ENCODE results near the gene SLC22A8. TPM values are rescaled to one million over a fixed set of nuclear protein-coding genes. Genes with fewer than 3 reads are reported as not detected.
"Not testable (repeated sequence)": the region's sequence is repeated elsewhere in the genome, so short reads cannot be mapped to it uniquely, and the experiment has no call there.

SLC22A8 gene
- polyA plus RNA-seq (ENCODE audit: insufficient read length in 4 of 4), result 10 to 100 TPM in 3 of 4 donors, under 1 TPM in 1; 0.59 to 51.1 (median 32.8) TPM

DNA sequence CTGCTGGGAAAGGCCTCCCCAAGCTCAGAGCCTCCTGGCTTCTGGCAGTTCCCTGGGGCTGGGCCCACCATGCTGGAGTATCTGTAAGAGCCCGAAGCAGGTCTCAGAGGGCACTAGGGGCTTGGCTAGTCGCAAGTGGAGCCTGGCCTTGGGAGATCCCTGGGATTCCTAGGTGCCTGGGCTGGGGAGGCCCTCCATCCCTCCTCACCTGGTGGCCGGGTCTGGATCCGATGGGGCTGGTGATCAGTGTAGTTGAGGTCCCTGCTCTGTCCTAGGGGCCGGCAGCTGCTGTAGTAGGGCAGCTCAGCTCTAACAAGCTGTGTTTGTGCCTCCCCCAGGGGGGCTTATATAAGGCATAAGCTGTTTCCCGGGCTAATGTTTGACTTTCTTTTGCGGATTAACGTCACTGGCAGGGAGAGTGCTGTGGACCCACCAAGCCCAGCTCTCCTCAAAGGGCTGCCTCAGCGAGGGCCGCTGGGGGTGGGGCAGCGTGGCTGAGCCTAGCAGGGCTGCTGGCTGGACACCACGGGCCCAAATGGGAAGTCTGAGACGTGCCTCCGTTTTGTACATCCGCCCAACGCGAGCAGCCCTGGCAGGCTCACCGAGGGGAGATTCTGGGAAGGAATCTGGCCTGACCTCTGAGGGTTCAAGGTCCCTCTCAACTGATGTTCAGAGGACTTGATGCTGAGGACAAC is at the start of gene SLC22A8:
SLC22A8 (minus strand) TSS at position 321 of the 695 bp plus-strand sequence. CDS start 883 bp downstream, outside the sequence.
- DNase-seq (ENCODE audit: low read depth in 4 of 4, low spot score in 3 of 4), result no peak

GRCh38 chr11:63046203-63046602 is 30.6 kb upstream of the SLC22A8 start:
- DNase-seq (ENCODE audit: low read depth in 4 of 4, low spot score in 3 of 4), result not testable (repeated sequence)

- no peak for DNase-seq (ENCODE audit: low read depth in 4 of 4, low spot score in 3 of 4)
These were observed 27.0 kb upstream of the SLC22A8 start for GRCh38 chr11:63042596-63042995.

DNA sequence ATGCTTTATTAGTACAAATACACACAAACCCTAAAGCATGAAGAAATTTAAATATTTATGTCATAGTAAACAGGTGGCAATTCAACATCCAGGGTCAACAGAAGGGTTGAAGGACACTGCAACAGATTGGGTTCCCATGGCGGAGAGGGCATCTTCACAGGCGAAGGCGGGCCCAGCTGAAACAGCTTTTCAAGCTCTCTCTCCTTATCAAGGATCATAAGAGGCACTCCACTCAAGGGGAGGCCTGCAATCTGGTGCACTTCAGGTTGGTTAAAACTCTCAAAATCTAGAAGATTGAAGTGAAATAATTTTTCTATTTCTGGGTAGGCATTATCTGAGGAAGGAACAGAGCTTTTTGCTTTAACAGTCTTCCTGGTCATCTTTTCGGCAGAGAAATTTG is 16.8 kb upstream of the SLC22A8 start:
- no peak for DNase-seq (ENCODE audit: low read depth in 4 of 4, low spot score in 3 of 4)

DNA sequence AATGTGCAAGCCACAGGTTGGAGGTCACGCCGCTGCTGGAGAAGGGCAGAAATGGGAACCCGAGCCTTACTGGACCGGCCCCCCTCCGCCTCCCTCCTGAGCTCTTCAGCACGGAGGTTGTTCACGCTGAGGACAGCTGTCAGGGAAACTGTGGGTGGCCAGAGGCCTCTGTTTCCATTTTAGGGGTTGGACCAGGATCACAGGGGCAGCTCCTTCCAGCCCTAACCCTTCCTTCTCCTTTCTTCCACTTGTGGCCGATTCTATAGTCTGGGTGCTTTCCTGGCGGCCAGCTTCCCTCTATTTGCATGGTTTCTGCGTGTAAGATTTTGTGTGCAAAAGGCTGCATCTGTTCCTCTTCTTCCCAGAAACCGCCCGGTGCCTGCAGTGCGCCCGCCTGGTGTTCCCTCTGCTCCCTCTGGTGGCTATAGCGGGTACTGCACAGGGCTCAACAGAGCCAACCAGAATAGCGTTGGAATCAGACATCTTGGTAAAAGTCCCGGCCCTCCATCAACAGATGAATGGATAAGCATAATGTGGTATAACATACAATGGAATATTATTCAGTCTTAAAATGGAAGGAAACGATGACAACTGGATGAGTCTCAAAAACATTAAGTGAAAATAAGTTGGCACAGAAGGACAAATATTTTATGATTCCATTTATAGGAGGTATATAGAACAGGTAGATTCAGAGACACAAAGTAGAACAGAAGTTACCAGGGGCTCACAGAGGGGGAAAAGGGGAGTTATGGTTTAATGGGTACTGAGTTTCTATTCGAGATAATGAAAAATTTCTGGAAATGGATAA is 8.4 kb upstream of the SLC22A8 start:
- peak; percentile 36 to 70 (median 60) for DNase-seq (ENCODE audit: low read depth in 4 of 4, low spot score in 3 of 4)

- DNase-seq (ENCODE audit: low read depth in 4 of 4, low spot score in 3 of 4), result no peak
These were observed 7.7 kb upstream of the SLC22A8 start for GRCh38 chr11:63023222-63023814.

DNA sequence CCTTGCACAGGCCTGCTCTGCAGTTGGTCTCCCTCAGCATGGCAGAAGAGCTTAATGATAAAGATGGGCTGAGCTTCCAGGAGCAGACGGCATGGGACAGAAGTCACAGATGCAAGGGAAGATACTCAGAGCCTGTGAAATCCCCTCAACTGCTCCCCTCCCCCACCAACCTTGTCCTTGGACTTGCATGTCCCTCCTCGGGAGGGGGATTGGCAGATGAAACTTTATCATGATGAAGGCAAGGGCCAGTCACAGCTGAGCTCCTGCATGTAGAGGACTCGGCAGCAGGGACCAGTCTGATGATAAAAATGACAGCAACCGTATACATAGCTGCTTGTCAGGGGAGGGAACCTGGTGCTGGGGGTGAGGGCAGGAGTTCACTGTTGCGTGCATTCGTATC is 6.8 kb upstream of the SLC22A8 start:
- DNase-seq (ENCODE audit: low read depth in 4 of 4, low spot score in 3 of 4), result no peak

- no peak for DNase-seq (ENCODE audit: low read depth in 4 of 4, low spot score in 3 of 4)
These were observed 5.1 kb upstream of the SLC22A8 start for GRCh38 chr11:63020671-63021291.

GRCh38 chr11:63019506-63019905 is 3.9 kb upstream of the SLC22A8 start:
- no peak for DNase-seq (ENCODE audit: low read depth in 4 of 4, low spot score in 3 of 4)

DNA sequence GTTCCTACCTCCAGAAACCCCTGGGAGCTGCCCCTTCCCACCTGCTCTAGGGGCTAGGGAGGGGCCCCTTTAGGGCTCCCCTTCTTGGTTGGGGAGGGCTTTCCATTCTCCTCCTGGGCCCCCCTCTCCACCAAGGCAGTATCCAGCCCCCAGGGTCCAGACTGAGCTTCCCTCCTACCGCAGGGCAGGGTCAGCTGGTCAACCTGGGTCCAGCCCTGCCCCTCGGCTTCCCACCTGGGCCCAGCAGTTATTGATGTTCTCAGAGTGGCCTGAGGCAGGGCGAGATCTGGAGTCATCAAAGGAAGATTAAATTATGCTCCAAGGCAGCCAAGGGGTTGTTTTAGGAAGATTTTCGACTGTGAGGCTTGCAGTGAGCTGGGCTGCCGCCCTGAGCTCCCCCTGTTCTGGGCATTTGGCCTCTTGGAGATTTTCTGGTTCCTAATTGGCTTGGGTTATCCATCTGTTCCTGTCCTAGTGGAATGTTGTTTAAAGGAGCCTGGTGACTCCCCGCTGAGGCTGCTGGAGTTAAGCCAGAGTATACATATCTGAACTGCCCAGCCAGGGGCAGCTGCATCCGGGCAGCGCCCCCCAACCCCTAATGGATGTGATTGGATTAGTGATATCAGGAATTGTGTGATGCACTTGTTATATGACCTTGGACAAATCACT is 1.8 kb upstream of the SLC22A8 start:
- no peak for DNase-seq (ENCODE audit: low read depth in 4 of 4, low spot score in 3 of 4)

DNA sequence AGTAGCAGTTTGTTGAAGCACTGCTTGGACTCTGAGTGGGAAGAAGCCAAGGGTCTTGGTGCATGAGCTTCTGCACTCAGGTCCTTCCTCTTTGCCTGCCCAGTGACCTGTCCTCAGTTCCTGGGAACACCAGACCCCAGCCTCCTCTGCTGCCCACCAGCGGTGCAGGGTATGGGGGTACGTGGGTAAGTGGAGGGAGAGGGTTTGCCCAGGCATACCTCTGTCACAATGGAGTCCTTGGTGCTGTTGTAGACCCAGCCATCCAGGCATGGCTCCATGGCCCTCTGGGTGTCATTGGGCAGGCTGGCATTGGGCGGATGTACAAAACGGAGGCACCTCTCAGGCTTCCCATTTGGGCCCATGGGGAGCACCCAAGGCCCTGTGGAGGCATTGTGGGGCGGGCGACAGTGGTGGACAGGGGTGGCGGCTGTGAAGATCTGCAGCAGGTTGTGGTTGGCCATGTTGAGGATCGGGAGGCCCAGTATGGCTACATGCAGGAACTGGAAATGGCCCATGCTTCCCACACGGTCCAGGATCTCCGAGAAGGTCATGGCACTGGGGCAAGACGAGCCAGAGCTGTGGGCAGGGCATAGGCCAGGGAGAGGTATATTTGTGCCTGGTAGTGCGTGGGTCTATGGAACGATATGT is 1.1 kb downstream of the SLC22A8 start:
- DNase-seq (ENCODE audit: low read depth in 4 of 4, low spot score in 3 of 4), result no peak

DNA sequence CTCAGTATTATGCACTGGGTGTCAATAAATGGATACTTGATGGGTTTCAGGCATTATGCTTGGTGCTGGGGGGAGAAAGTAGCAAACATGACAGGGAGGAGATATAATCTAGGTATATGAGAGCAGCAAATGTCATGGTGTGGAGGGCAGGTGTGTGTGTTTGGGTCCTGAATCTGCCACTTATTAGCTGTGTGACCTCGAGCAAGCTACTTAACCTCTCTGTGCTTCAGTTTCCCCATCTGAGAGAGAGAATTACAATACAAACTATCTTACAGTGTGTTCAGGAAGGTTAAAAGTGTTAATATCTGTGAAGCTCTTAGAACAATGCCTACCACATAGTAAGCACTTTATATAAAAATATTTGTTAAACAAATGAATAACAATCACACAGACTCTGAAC is 2.8 kb downstream of the SLC22A8 start:
- DNase-seq (ENCODE audit: low read depth in 4 of 4, low spot score in 3 of 4), result no peak

DNA sequence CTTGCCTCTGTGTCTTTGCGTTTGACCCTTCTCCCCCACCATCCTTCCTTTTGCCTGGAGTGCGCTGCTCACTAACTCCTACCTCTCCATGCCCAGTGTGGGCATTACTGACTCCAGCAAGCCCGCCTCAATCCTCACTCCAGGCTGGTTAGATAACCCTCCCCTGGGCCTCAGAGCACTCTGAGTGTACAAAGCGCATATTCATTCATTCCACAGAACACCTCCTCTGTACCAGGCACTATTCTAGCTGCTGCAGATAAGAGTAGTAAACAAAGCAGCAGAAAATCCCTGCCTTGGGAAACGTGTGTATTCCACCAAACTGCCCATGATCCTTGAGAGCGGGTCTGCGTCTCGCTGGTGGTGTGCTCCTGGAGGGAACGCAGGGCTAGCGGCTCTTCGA is 3.2 kb downstream of the SLC22A8 start:
- no peak for DNase-seq (ENCODE audit: low read depth in 4 of 4, low spot score in 3 of 4)

DNA sequence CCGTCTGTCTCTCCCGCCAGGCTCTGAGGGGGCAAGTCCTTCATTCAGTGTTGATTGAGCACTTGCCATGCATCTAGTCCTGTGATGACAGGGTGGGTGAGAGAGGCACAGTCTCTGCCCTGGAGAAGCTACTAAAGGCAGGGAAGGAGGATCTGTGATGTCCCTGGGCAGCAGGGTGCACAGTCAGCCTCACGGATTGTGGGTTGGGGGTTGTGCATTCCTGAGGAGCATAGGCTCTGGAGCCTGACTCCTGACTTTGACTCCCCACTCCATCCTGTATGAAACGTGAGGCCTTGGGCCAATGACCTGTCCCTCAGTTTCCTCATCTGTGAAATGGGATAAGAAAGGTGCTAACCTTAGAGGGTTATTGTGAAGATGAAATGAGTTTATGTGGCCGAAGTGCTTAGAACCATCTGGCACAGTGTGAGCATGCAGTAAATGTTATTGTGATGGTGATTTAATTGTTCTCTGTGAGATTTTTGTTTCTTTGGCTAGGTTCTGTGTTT is 4.7 kb downstream of the SLC22A8 start:
- DNase-seq (ENCODE audit: low read depth in 4 of 4, low spot score in 3 of 4), result no peak

- DNase-seq (ENCODE audit: low read depth in 4 of 4, low spot score in 3 of 4), result no peak
These were observed 7.7 kb downstream of the SLC22A8 start for GRCh38 chr11:63007920-63008319.

DNA sequence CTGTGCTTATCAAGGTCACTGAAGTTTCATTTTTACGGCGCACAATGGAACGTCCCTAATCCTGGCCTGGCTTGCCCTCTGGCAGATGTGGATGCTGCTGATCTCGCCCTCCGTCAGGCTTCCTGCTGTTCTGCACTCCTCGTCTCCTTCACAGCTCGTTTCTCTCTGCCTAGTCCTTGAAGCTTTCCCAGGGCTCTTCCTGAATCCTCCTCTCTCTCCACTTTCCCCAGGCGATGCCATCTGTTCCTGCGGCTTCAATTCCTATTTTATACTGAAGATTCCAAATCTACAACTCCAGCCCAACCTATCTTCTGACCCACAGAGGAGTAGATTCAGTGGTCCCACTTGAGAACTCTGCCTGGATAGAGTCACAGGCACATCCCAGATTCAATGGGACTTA is 14.2 kb downstream of the SLC22A8 start:
- no peak for DNase-seq (ENCODE audit: low read depth in 4 of 4, low spot score in 3 of 4)

GRCh38 chr11:62999649-63000048 is 16.0 kb downstream of the SLC22A8 start:
- DNase-seq (ENCODE audit: low read depth in 4 of 4, low spot score in 3 of 4), result no peak

DNA sequence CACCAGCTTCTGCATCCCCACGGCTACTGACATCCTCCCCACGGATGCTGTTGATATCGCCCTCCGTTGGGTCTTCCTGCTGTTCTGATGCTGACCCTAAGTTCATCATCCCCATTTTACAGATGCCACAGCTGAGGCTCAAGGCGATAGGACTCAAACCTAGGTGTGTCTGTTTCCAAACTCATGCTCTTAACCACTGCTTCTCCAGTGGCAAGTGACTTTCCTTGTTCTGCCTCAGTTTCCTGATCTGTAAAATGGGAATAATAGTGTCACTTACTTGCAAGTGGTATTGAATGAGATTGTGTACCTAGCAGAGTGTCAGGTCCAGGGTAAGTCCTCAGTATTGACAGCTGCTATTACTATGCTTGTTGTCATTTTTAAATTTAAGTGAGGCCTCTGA is 16.5 kb downstream of the SLC22A8 start:
- no peak for DNase-seq (ENCODE audit: low read depth in 4 of 4, low spot score in 3 of 4)

- no peak for DNase-seq (ENCODE audit: low read depth in 4 of 4, low spot score in 3 of 4)
These were observed 19.4 kb downstream of the SLC22A8 start for GRCh38 chr11:62996271-62996670.

DNA sequence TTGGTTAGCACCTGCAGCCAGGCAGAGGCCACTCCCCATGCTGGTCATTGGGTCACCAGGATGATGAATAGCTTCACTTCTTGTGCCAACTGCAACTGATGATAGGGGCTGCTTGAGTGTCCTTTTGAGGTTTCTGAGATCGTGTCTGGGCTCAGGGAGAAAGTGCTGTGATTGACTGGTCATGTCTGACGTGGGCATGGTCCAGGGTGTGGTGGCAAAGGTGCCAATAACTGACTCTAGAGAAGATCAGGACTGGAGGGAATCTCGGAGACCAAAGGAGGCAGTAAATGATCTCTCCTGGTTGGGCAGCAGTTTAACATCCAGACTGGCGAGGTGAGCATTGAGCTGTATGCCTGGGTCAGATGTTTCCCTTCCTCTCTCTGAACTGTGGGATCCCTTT is 20.9 kb downstream of the SLC22A8 start:
- DNase-seq (ENCODE audit: low read depth in 4 of 4, low spot score in 3 of 4), result no peak
